Neural crest cell (in vitro differentiated cells): Measurements from ENCODE around the gene ADARB1. TPM values are rescaled to one million over a fixed set of nuclear protein-coding genes. Genes with fewer than 3 reads are reported as not detected.

Source experiments
- DNase-seq: peaks from one replicate; pipeline ENCODE4 v3.0.0; 2021; ENCODE audit warnings: low read depth, mixed read lengths, low spot score
- H3K27ac Mint-ChIP-seq: one replicate; pipeline ENCODE4 v1.8.0; 2021; ENCODE audit warnings: mild to moderate bottlenecking, mixed read lengths; ENCODE audit not compliant: unreplicated experiment
- H3K27me3 Mint-ChIP-seq: 2 replicates; pipeline ENCODE4 v1.8.0; 2021; ENCODE audit warnings: low read depth, mild to moderate bottlenecking, mixed read lengths
- H3K36me3 Mint-ChIP-seq: 2 replicates; pipeline ENCODE4 v1.8.0; 2021; ENCODE audit warnings: low read depth, mild to moderate bottlenecking, mixed read lengths
- H3K4me1 Mint-ChIP-seq: 2 replicates; pipeline ENCODE4 v1.8.0; 2021; ENCODE audit warnings: mixed read lengths
- H3K4me3 Mint-ChIP-seq: one replicate; pipeline ENCODE4 v1.8.0; 2021; ENCODE audit warnings: mild to moderate bottlenecking, mixed read lengths
- H3K9me3 Mint-ChIP-seq: 2 replicates; pipeline ENCODE4 v1.8.0; 2021; ENCODE audit warnings: mixed read lengths
- CTCF ChIP-seq: fragments of 200-600 bp; sonication (generic); conservative IDR thresholded peaks from 2 replicates; pipeline ENCODE4 v1.5.0; 2021; ENCODE audit warnings: antibody characterized with exemption, mild to moderate bottlenecking
- total RNA-seq: library from RNA; stranded (reverse); gene quantifications from 2 replicates; pipeline ENCODE4 v1.2.1, GENCODE V29; 2021

Gene ADARB1
- total RNA-seq, 1 donor from 2014 or later = 21.0 TPM

- H3K4me1 Mint-ChIP-seq = peaks cover 12% of the 10 kb centered on the region
- H3K27ac Mint-ChIP-seq = no peak overlapping the region
- H3K4me3 Mint-ChIP-seq = no peak overlapping the region
- H3K36me3 Mint-ChIP-seq = no peaks in the 10 kb centered on the region
- H3K27me3 Mint-ChIP-seq = no peaks in the 10 kb centered on the region
- DNase-seq = no peak
- no peak for TF ChIP-seq CTCF
- no peaks in the 10 kb centered on the region for H3K9me3 Mint-ChIP-seq
Measured at GRCh38 chr21:45124596-45124995, 50.2 kb downstream of the ADARB1 start.

- Mint-ChIP-seq H3K4me3 (no peak overlapping the region), H3K27me3 (no peaks in the 10 kb centered on the region), H3K9me3 (no peaks in the 10 kb centered on the region), H3K36me3 (no peaks in the 10 kb centered on the region), H3K27ac (no peak overlapping the region), H3K4me1 (peaks cover 12% of the 10 kb centered on the region)
- DNase-seq = no peak
- no peak for TF ChIP-seq CTCF
Measured at GRCh38 chr21:45125357-45125756, 51.0 kb downstream of the ADARB1 start.

- no peaks in the 10 kb centered on the region for H3K27me3 Mint-ChIP-seq
- H3K4me3 Mint-ChIP-seq = no peak overlapping the region
- H3K9me3 Mint-ChIP-seq = no peaks in the 10 kb centered on the region
- no peak overlapping the region for H3K27ac Mint-ChIP-seq
- H3K4me1 Mint-ChIP-seq = peaks cover 5% of the 10 kb centered on the region
- DNase-seq = no peak
- H3K36me3 Mint-ChIP-seq = no peaks in the 10 kb centered on the region
- TF ChIP-seq CTCF = no peak
Measured at GRCh38 chr21:45126204-45126626, 51.8 kb downstream of the ADARB1 start.

- no peak overlapping the region for H3K27ac Mint-ChIP-seq
- H3K4me1 Mint-ChIP-seq = no peaks in the 10 kb centered on the region
- no peaks in the 10 kb centered on the region for H3K9me3 Mint-ChIP-seq
- no peak for TF ChIP-seq CTCF
- no peak overlapping the region for H3K4me3 Mint-ChIP-seq
- H3K36me3 Mint-ChIP-seq = no peaks in the 10 kb centered on the region
- no peak for DNase-seq
- H3K27me3 Mint-ChIP-seq = no peaks in the 10 kb centered on the region
Measured at GRCh38 chr21:45126983-45127382, 52.6 kb downstream of the ADARB1 start.

GRCh38 chr21:45127937-45128336 is 53.6 kb downstream of the ADARB1 start:
- TF ChIP-seq CTCF = no peak
- no peaks in the 10 kb centered on the region for H3K27me3 Mint-ChIP-seq
- H3K36me3 Mint-ChIP-seq = no peaks in the 10 kb centered on the region
- H3K4me3 Mint-ChIP-seq = no peak overlapping the region
- no peaks in the 10 kb centered on the region for H3K9me3 Mint-ChIP-seq
- DNase-seq = no peak
- H3K27ac Mint-ChIP-seq = no peak overlapping the region
- H3K4me1 Mint-ChIP-seq = no peaks in the 10 kb centered on the region
